Vagina (tissue), 2 donors: ENCODE measurements around the gene SPSB3.

Experiments used
- CTCF ChIP-seq, 3 experiments: fragments of 450-650 bp in 2 of 3; fragments of 200-600 bp in 1 of 3; sonication (generic) in 1 of 3; IDR thresholded peaks; one replicate each; pipeline ENCODE4 v1.5.1; 2017 to 2019; ENCODE audit warnings: antibody characterized with exemption in 3 of 3, mild to moderate bottlenecking in 2 of 3, moderate library complexity in 2 of 3
- POLR2A ChIP-seq, 2 donors: fragments of 450-650 bp; IDR thresholded peaks; one replicate each; pipeline ENCODE4 v1.6.1; 2017; ENCODE audit warnings: antibody characterized with exemption in 2 of 2, mild to moderate bottlenecking in 2 of 2, moderate library complexity in 2 of 2
- POLR2AphosphoS5 ChIP-seq, 2 donors: sonication (generic); formaldehyde crosslinking; IDR thresholded peaks; one replicate each; pipeline ENCODE4 v1.9.0; 2017; ENCODE audit warnings: antibody characterized with exemption in 2 of 2, mild to moderate bottlenecking in 2 of 2, low read depth in 1 of 2; ENCODE audit not compliant: insufficient read depth in 1 of 2

- TF ChIP-seq CTCF (IDR thresholded peaks at IDR 0.05) (no peak), POLR2A (IDR thresholded peaks at IDR 0.05) (no peak), POLR2AphosphoS5 (IDR thresholded peaks at IDR 0.05; ENCODE audit: insufficient read depth in 1 of 2, low read depth in 1 of 2) (no peak)
Measured at GRCh38 chr16:1830213-1830612, 47.8 kb upstream of the SPSB3 start.
